SK-N-MC (cell line): ENCODE results near the gene FREM2.

ENCODE experiments used
- EZH2 ChIP-seq: fragments of 200-600 bp; sonication (generic); IDR thresholded peaks from one replicate; pipeline ENCODE4 v1.6.1; 2017; ENCODE audit warnings: antibody characterized with exemption
- FOXP2 ChIP-seq: optimal IDR thresholded peaks from 2 replicates; pipeline ENCODE3; 2011; ENCODE audit warnings: mild to moderate bottlenecking, moderate library complexity; ENCODE audit not compliant: insufficient read depth; ENCODE audit errors: extremely low read length, control extremely low read depth
- POLR2AphosphoS5 ChIP-seq: IDR thresholded peaks from 2 replicates; pipeline ENCODE4 v1.6.1; 2012; ENCODE audit warnings: mild to moderate bottlenecking, low read depth, low read length, borderline replicate concordance

DNA sequence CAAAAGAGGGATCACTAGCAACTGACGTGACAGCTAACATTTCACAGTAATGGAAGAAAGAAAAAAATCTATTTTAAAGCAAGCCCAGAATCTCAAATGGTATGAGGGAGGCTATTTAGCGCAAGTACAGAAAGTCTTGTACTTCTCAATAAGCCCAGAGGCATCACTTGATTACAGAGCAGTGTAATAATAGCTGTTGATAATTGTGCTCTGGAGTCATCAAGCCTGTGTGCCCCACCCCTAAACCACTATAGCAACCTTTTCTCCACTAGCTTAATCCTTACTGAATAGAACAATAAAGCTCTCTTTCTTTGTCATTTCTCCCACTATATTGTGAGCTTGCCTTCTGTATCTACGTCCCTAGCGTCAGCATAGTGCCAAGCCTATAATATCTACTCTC lies 56.6 kb downstream of the FREM2 start:
- TF ChIP-seq POLR2AphosphoS5 (no peak), EZH2 (no peak), FOXP2 (no peak)
